ENCODE results near the gene MRPS31. TPM values are rescaled to one million over a fixed set of nuclear protein-coding genes. Genes with fewer than 3 reads are reported as not detected.

MRPS31 gene
- polyA plus RNA-seq, 3 donors: 9.5 to 11.4 (median 11.3) TPM

DNA sequence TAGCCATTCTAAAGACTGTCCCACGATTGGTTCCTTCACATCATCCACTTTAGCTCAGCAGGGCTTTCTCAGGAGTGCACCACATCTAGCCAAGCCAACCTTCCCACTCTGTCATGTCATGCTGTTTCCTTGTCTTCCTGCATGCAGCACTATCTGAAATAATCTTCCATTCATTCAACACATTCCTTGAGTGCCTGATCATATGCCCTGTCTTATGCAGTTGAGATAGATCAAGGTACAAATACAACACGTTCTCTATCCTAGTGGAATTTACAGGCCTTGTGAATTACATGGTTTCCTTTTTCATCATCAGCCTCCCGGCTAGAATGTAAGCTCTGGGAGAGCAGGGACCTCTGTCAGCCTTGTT is 6.8 kb upstream of the MRPS31 start:
- Mint-ChIP-seq H3K4me1 (peaks cover 41% of the 10 kb centered on the region), H3K9me3 (no peaks in the 10 kb centered on the region), H3K27me3 (ENCODE audit: low read depth in 3 of 3) (peaks cover 0 to 1% (median 0%) of the 10 kb centered on the region in 3 donors), H3K4me3 (peak overlapping the region in 1 of 2 donors; percentile 93), H3K27ac (peak overlapping the region in 6 of 7 donors; percentile 8 to 98 (median 96)), H3K36me3 (no peaks in the 10 kb centered on the region)
- Histone ChIP-seq H3K4me1 (ENCODE audit: control insufficient read depth in 1 of 2, insufficient read depth in 2 of 2, low read length in 2 of 2) (peaks cover 42 to 44% of the 10 kb centered on the region in 2 donors), H3K9me3 (replicated peaks in 1 of 2; ENCODE audit: control insufficient read depth in 1 of 2, insufficient read depth in 1 of 2, low read length in 2 of 2) (no peaks in the 10 kb centered on the region), H3K4me2 (replicated peaks; ENCODE audit: extremely low read depth, low read length, poor library complexity, severe bottlenecking) (peak overlapping the region; percentile 60), H3K36me3 (replicated peaks in 1 of 2; ENCODE audit: control insufficient read depth in 1 of 2, insufficient read depth in 2 of 2, low read length in 2 of 2) (no peaks in the 10 kb centered on the region), H3K27me3 (ENCODE audit: control insufficient read depth in 2 of 2, insufficient read depth in 2 of 2, low read length in 2 of 2) (no peaks in the 10 kb centered on the region), H2AFZ (ENCODE audit: insufficient read depth, low read depth, low read length, poor library complexity, severe bottlenecking) (peak overlapping the region; percentile 22), H3K27ac (ENCODE audit: low read depth in 1 of 2, low read length in 2 of 2) (peak overlapping the region; percentile 10 to 75), H3K9ac (ENCODE audit: insufficient read depth, low read length, poor library complexity, severe bottlenecking) (no peak overlapping the region), H3K79me2 (ENCODE audit: insufficient read depth, low read length) (no peaks in the 10 kb centered on the region), H3K4me3 (replicated peaks in 1 of 3; ENCODE audit: low read depth in 2 of 3, low read length in 3 of 3) (no peak overlapping the region), H4K20me1 (ENCODE audit: insufficient read depth, low read length) (no peaks in the 10 kb centered on the region)
- TF ChIP-seq, protein P1, sequence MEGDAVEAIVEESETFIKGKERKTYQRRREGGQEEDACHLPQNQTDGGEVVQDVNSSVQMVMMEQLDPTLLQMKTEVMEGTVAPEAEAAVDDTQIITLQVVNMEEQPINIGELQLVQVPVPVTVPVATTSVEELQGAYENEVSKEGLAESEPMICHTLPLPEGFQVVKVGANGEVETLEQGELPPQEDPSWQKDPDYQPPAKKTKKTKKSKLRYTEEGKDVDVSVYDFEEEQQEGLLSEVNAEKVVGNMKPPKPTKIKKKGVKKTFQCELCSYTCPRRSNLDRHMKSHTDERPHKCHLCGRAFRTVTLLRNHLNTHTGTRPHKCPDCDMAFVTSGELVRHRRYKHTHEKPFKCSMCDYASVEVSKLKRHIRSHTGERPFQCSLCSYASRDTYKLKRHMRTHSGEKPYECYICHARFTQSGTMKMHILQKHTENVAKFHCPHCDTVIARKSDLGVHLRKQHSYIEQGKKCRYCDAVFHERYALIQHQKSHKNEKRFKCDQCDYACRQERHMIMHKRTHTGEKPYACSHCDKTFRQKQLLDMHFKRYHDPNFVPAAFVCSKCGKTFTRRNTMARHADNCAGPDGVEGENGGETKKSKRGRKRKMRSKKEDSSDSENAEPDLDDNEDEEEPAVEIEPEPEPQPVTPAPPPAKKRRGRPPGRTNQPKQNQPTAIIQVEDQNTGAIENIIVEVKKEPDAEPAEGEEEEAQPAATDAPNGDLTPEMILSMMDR (IDR thresholded peaks at IDR 0.05): no peak
- WGBS (ENCODE audit: insufficient coverage): 65% methylated on average over 2 of the region's 3 CpGs
- no peak for DNase-seq
- intact Hi-C loops (cut with micrococcal nuclease): loop anchor here (10.0 kb wide), 4 partner anchors 113 to 1093 kb away; partner anchors contain the start of gene FOXO1 (in 1 of the 2)

DNA sequence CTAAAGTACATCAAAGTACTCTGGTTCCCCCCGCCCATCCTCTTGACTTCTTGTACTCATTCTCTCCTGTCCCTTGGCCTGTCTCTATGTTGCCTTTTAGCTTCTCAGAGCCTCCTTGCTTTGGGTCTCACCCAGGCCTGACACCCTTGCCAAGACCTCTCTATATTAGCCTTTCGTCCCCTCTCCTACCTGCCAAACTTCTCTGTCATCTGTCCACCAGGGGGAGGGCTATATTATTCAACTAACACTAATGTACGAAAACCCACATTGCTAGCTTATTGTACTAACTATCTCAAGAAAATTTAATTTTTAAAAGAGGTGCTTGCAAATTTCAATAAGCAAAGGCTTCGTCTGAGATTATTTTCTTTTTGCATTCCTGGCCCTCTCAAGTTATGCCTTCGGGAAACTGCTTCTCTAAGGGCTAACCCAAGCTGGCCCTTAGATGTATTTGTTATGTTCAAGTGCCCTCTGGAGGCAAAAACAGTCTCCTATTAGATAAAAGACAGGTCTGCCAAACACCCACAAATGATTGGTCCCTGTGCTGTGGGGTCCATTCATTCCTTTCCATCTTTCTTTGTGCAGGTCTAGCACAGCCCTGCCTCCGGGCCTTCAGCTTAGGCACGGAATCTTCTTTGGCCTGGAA is 6.3 kb upstream of the MRPS31 start:
- Mint-ChIP-seq H3K36me3 (no peaks in the 10 kb centered on the region), H3K9me3 (no peaks in the 10 kb centered on the region), H3K27ac (peak overlapping the region; percentile 93 to 98 (median 96)), H3K4me1 (peaks cover 37% of the 10 kb centered on the region), H3K4me3 (peak overlapping the region; percentile 76 to 93), H3K27me3 (ENCODE audit: low read depth in 3 of 3) (peaks cover 0 to 1% (median 0%) of the 10 kb centered on the region in 3 donors)
- peaks cover 37 to 39% of the 10 kb centered on the region in 2 donors for H3K4me1 ChIP-seq (ENCODE audit: control insufficient read depth in 1 of 2, insufficient read depth in 2 of 2, low read length in 2 of 2)
- intact Hi-C loops (cut with micrococcal nuclease): loop anchor here (10.0 kb wide), 4 partner anchors 112 to 1092 kb away; partner anchors contain the start of gene FOXO1 (in 1 of the 2)
- peak overlapping the region; percentile 6 for H3K9ac ChIP-seq (ENCODE audit: insufficient read depth, low read length, poor library complexity, severe bottlenecking)
- peak overlapping the region in 2 of 3 experiments; percentile 16 to 57 for H3K4me3 ChIP-seq (replicated peaks in 1 of 3; ENCODE audit: low read depth in 2 of 3, low read length in 3 of 3)
- no peaks in the 10 kb centered on the region for H3K79me2 ChIP-seq (ENCODE audit: insufficient read depth, low read length)
- WGBS (ENCODE audit: insufficient coverage): 17% methylated on average over 5 of the region's 7 CpGs
- peak in 1 of 3 donors; percentile 27 for DNase-seq
- no peaks in the 10 kb centered on the region for H4K20me1 ChIP-seq (ENCODE audit: insufficient read depth, low read length)
- TF ChIP-seq, protein P1 (IDR thresholded peaks at IDR 0.05): peak; percentile 79
- no peaks in the 10 kb centered on the region for H3K27me3 ChIP-seq (ENCODE audit: control insufficient read depth in 2 of 2, insufficient read depth in 2 of 2, low read length in 2 of 2)
- peak overlapping the region; percentile 60 for H3K4me2 ChIP-seq (replicated peaks; ENCODE audit: extremely low read depth, low read length, poor library complexity, severe bottlenecking)
- no peaks in the 10 kb centered on the region for H3K36me3 ChIP-seq (replicated peaks in 1 of 2; ENCODE audit: control insufficient read depth in 1 of 2, insufficient read depth in 2 of 2, low read length in 2 of 2)
- H3K9me3 ChIP-seq (replicated peaks in 1 of 2; ENCODE audit: control insufficient read depth in 1 of 2, insufficient read depth in 1 of 2, low read length in 2 of 2): no peaks in the 10 kb centered on the region
- peak overlapping the region; percentile 13 to 75 for H3K27ac ChIP-seq (ENCODE audit: low read depth in 1 of 2, low read length in 2 of 2)
- H2AFZ ChIP-seq (ENCODE audit: insufficient read depth, low read depth, low read length, poor library complexity, severe bottlenecking): peak overlapping the region; percentile 22

Data from CD14-positive monocyte (primary cell).